CD14-positive monocyte (primary cell): ENCODE data around the gene KRTAP3-3. TPM values are rescaled to one million over a fixed set of nuclear protein-coding genes. Genes with fewer than 3 reads are reported as not detected.
A peak's percentile ranks its signal among the peaks of the same experiment; 100 is the strongest.
"Not testable (repeated sequence)": the region's sequence is repeated elsewhere in the genome, so short reads cannot be mapped to it uniquely, and the experiment has no call there.

Source experiments
- DNase-seq, 3 donors: peaks; one replicate each; pipeline ENCODE4 v3.0.0-alpha.2; 2011 to 2022
- H2AFZ ChIP-seq: 2 replicates; pipeline ENCODE4 v1.6.0; 2012; ENCODE audit warnings: mild to moderate bottlenecking, low read depth, low read length, inconsistent platforms; ENCODE audit not compliant: insufficient read depth, poor library complexity, severe bottlenecking
- H3K27ac ChIP-seq, 2 donors: 1 replicate in 1 of 2; 2 replicates in 1 of 2; pipeline ENCODE4 v1.5.1; 2012 to 2013; ENCODE audit warnings: low read length in 2 of 2, control low read depth in 1 of 2, inconsistent platforms in 1 of 2, low read depth in 1 of 2, mild to moderate bottlenecking in 1 of 2
- H3K27me3 ChIP-seq, 2 donors: one replicate each; pipeline versions ENCODE4 v1.6.0 to v1.6.1; 2011 to 2013; ENCODE audit warnings: low read length in 2 of 2; ENCODE audit not compliant: control insufficient read depth in 2 of 2, insufficient read depth in 2 of 2
- H3K36me3 ChIP-seq, 2 donors: replicated peaks in 1 of 2; 1 replicate in 1 of 2; 2 replicates in 1 of 2; pipeline versions ENCODE4 v1.5.1 to v1.6.1; 2012 to 2013; ENCODE audit warnings: low read length in 2 of 2, control low read depth in 1 of 2, inconsistent platforms in 1 of 2, mild to moderate bottlenecking in 1 of 2; ENCODE audit not compliant: insufficient read depth in 2 of 2, control insufficient read depth in 1 of 2
- H3K4me1 ChIP-seq, 2 donors: 1 replicate in 1 of 2; 2 replicates in 1 of 2; pipeline versions ENCODE4 v1.5.1 to v1.6.1; 2012 to 2013; ENCODE audit warnings: low read length in 2 of 2, control low read depth in 1 of 2, inconsistent platforms in 1 of 2, mild to moderate bottlenecking in 1 of 2, moderate library complexity in 1 of 2; ENCODE audit not compliant: insufficient read depth in 2 of 2, control insufficient read depth in 1 of 2
- H3K4me2 ChIP-seq: replicated peaks from 2 replicates; pipeline ENCODE3; 2012; ENCODE audit warnings: low read length, moderate library complexity, mild to moderate bottlenecking; ENCODE audit not compliant: poor library complexity, severe bottlenecking; ENCODE audit errors: extremely low read depth
- H3K4me3 ChIP-seq, 3 experiments: fragments of 200-600 bp in 1 of 3; sonication (generic) in 1 of 3; replicated peaks in 1 of 3; 1 replicate in 2 of 3; 2 replicates in 1 of 3; pipeline ENCODE4 v1.5.1; 2011 to 2013; ENCODE audit warnings: low read length in 3 of 3, mild to moderate bottlenecking in 3 of 3, control low read depth in 2 of 3, low read depth in 2 of 3, inconsistent platforms in 1 of 3, moderate library complexity in 1 of 3
- H3K79me2 ChIP-seq: 2 replicates; pipeline ENCODE4 v1.6.0; 2012; ENCODE audit warnings: mild to moderate bottlenecking, control low read depth, inconsistent platforms, low read length, moderate library complexity; ENCODE audit not compliant: insufficient read depth
- H3K9ac ChIP-seq: 2 replicates; pipeline ENCODE4 v1.6.0; 2017; ENCODE audit warnings: low read length, mild to moderate bottlenecking; ENCODE audit not compliant: insufficient read depth, poor library complexity, severe bottlenecking
- H3K9me3 ChIP-seq, 2 donors: replicated peaks in 1 of 2; 1 replicate in 1 of 2; 2 replicates in 1 of 2; pipeline versions ENCODE4 v1.5.1 to v1.6.1; 2012 to 2013; ENCODE audit warnings: low read length in 2 of 2, control low read depth in 1 of 2; ENCODE audit not compliant: control insufficient read depth in 1 of 2, insufficient read depth in 1 of 2
- H4K20me1 ChIP-seq: 2 replicates; pipeline ENCODE4 v1.6.0; 2012; ENCODE audit warnings: mild to moderate bottlenecking, low read length, control low read depth, moderate library complexity; ENCODE audit not compliant: insufficient read depth
- H3K27ac Mint-ChIP-seq, 7 donors: one replicate each; pipeline ENCODE4 v1.8.0; 2020; ENCODE audit warnings: mild to moderate bottlenecking in 7 of 7, mixed read lengths in 7 of 7, moderate library complexity in 6 of 7, inconsistent platforms in 2 of 7
- H3K27me3 Mint-ChIP-seq, 3 donors: one replicate each; pipeline ENCODE4 v1.8.0; 2021 to 2022; ENCODE audit warnings: low read depth in 3 of 3, mild to moderate bottlenecking in 3 of 3, mixed read lengths in 3 of 3, moderate library complexity in 3 of 3, inconsistent platforms in 1 of 3
- H3K36me3 Mint-ChIP-seq, 2 donors: one replicate each; pipeline ENCODE4 v1.8.0; 2020; ENCODE audit warnings: mixed read lengths in 2 of 2, inconsistent platforms in 1 of 2, mild to moderate bottlenecking in 1 of 2
- H3K4me1 Mint-ChIP-seq: one replicate; pipeline ENCODE4 v1.8.0; 2020; ENCODE audit warnings: mild to moderate bottlenecking, mixed read lengths
- H3K4me3 Mint-ChIP-seq, 2 donors: one replicate each; pipeline ENCODE4 v1.8.0; 2020; ENCODE audit warnings: mild to moderate bottlenecking in 2 of 2, mixed read lengths in 2 of 2, moderate library complexity in 1 of 2
- H3K9me3 Mint-ChIP-seq, 7 donors: one replicate each; pipeline ENCODE4 v1.8.0; 2020 to 2022; ENCODE audit warnings: mixed read lengths in 7 of 7, mild to moderate bottlenecking in 6 of 7, moderate library complexity in 6 of 7, inconsistent platforms in 2 of 7
- CTCF ChIP-seq: fragments of 200-600 bp; IDR thresholded peaks from one replicate; pipeline ENCODE4 v1.8.0; 2022; ENCODE audit warnings: antibody characterized with exemption, mild to moderate bottlenecking
- WGBS: methylation state at CpG from one replicate; pipeline ENCODE4 v1.1.5; 2013; ENCODE audit warnings: missing lambda C conversion rate; ENCODE audit not compliant: insufficient coverage; 5-methylcytosine and 5-hydroxymethylcytosine counted together
- intact Hi-C, 2 donors: fragments of 100-400 bp; cut with micrococcal nuclease; formaldehyde crosslinking; loops; one replicate each; pipeline versions ENCODE4 v1.15.0 to v1.15.1; 2023
- polyA minus RNA-seq: library from RNA; depleted of rRNA, polyadenylated mRNA; stranded (reverse); fragments of >200 nt; gene quantifications from 2 replicates; pipeline ENCODE4 v1.2.3, GENCODE V29; 2012
- polyA plus RNA-seq, 3 donors: library from polyadenylated mRNA; depleted of rRNA in 1 of 3; unstranded in 2 of 3; stranded (reverse) in 1 of 3; fragments of 300-500 nt in 2 of 3; fragments of >200 nt in 1 of 3; fragmentation: Illumina TruSeq in 2 of 3; gene quantifications; 1 replicate in 2 of 3; 2 replicates in 1 of 3; pipeline ENCODE4 v1.2.3, GENCODE V29; 2012 to 2021
- total RNA-seq, 12 experiments: library from RNA in 1 of 12; stranded (reverse) in 1 of 12; fragments of 120-200 nt in 1 of 12; gene quantifications; one replicate each; pipeline ENCODE4 v1.2.4 and lab custom pipeline; 2013 to 2026; ENCODE audit warnings: mixed read lengths in 6 of 12, inconsistent platforms in 1 of 12

The KRTAP3-3 gene
- not detected for total RNA-seq (2013)
- polyA plus RNA-seq (not detected), polyA minus RNA-seq (not detected in 2 replicates), total RNA-seq (lab: John Stamatoyannopoulos, UW) (0 to 0.81 (median 0) reads per million in 11 experiments)

- 61% methylated on average over 4 of the region's 4 CpGs for WGBS
- H3K27me3 Mint-ChIP-seq = peaks cover 7 to 19% (median 13%) of the 10 kb centered on the region in 3 donors
- TF ChIP-seq CTCF = no peak
- peak within 1 kb of the TSS in 1 of 7 donors; percentile 17 for H3K27ac Mint-ChIP-seq
- H3K4me3 Mint-ChIP-seq = no peak within 1 kb of the TSS
- no peaks in the 10 kb centered on the region for H3K9me3 Mint-ChIP-seq
- peaks cover 3% of the 10 kb centered on the region in 2 donors for H3K27me3 ChIP-seq
- H3K36me3 ChIP-seq = no peaks in the 10 kb centered on the region
- no peaks in the 10 kb centered on the region for H3K9me3 ChIP-seq
- no peaks in the 10 kb centered on the region for H3K4me1 ChIP-seq
- no peak within 1 kb of the TSS for H3K9ac ChIP-seq
- no peak within 1 kb of the TSS for H3K4me2 ChIP-seq
- no peak within 1 kb of the TSS for H2AFZ ChIP-seq
- no peak within 1 kb of the TSS for H3K4me3 ChIP-seq
- no peak within 1 kb of the TSS for H3K27ac ChIP-seq
- H3K79me2 ChIP-seq = no peaks in the 10 kb centered on the region
- intact Hi-C loops = no loop called here
- no peaks in the 10 kb centered on the region for H3K36me3 Mint-ChIP-seq
- no peaks in the 10 kb centered on the region for H3K4me1 Mint-ChIP-seq
- DNase-seq = no peak
- H4K20me1 ChIP-seq = no peaks in the 10 kb centered on the region
Measured at GRCh38 chr17:40993839-40994238, at the start of gene KRTAP3-3. TSS of gene KRTAP3-3 (minus strand) at chr17:40994164. CDS start at chr17:40994097, 67 bp downstream.

GRCh38 chr17:41042953-41043352 is 49.0 kb upstream of the KRTAP3-3 start:
- Histone ChIP-seq H2AFZ (no peak overlapping the region), H3K4me3 (no peak overlapping the region), H3K4me1 (no peaks in the 10 kb centered on the region), H3K27ac (no peak overlapping the region), H3K4me2 (no peak overlapping the region), H3K27me3 (peaks cover 4 to 5% of the 10 kb centered on the region in 2 donors), H3K36me3 (no peaks in the 10 kb centered on the region), H4K20me1 (no peaks in the 10 kb centered on the region), H3K9me3 (no peaks in the 10 kb centered on the region), H3K9ac (no peak overlapping the region), H3K79me2 (no peaks in the 10 kb centered on the region)
- H3K9me3 Mint-ChIP-seq = peaks cover 0 to 7% (median 2%) of the 10 kb centered on the region in 7 donors
- no peaks in the 10 kb centered on the region for H3K36me3 Mint-ChIP-seq
- intact Hi-C loops = no loop called here
- WGBS = no CpG with 5 or more reads among the region's 1 CpG
- H3K27ac Mint-ChIP-seq = no peak overlapping the region
- peaks cover 7 to 21% (median 12%) of the 10 kb centered on the region in 3 donors for H3K27me3 Mint-ChIP-seq
- no peak for TF ChIP-seq CTCF
- H3K4me1 Mint-ChIP-seq = no peaks in the 10 kb centered on the region
- no peak for DNase-seq
- no peak overlapping the region for H3K4me3 Mint-ChIP-seq

- H4K20me1 ChIP-seq, H3K27ac ChIP-seq, H3K79me2 ChIP-seq, H3K27me3 ChIP-seq, H3K4me2 ChIP-seq, H2AFZ ChIP-seq, DNase-seq, H3K27me3 Mint-ChIP-seq, H3K36me3 ChIP-seq, intact Hi-C loops, H3K9ac ChIP-seq, H3K4me3 Mint-ChIP-seq, H3K4me1 ChIP-seq, H3K9me3 ChIP-seq, H3K9me3 Mint-ChIP-seq, H3K4me1 Mint-ChIP-seq, H3K4me3 ChIP-seq, H3K36me3 Mint-ChIP-seq, H3K27ac Mint-ChIP-seq: not testable (repeated sequence)
- WGBS = 94% methylated on average over 6 of the region's 14 CpGs
Measured at GRCh38 chr17:41040783-41041571, 47.0 kb upstream of the KRTAP3-3 start, which contains the start of gene KRTAP1-1. TSS of gene KRTAP1-1 (minus strand) at chr17:41041450. CDS start at chr17:41041397, 53 bp downstream.
